ENCODE data around the gene GORASP2.

The GORASP2 gene

DNA sequence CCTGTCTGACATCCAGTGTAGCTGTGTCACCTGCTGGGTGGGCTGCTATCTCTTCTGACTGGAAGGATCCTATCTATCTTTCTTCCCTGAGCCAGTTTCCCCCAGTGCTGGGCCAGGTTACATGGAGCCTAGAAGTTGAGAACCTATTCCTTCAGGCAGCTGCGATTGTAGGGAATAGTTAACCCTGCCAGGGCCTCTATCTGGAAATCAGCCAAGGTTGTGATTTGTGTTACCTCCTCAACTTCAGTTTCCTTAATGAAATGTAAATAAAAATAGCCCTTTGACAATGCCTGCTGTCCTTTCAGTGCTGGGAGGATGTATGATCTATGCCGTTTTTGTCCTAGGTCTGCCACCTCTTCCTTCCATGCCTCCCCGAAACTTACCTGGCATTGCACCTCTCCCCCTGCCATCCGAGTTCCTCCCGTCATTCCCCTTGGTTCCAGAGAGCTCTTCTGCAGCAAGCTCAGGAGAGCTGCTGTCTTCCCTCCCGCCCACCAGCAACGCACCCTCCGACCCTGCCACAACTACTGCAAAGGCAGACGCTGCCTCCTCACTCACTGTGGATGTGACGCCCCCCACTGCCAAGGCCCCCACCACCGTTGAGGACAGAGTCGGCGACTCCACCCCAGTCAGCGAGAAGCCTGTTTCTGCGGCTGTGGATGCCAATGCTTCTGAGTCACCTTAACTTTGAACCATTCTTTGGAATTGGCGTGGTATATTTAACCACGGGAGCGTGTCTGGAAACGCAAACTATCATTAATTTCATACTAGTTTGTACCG is 36.6 kb downstream of the GORASP2 start:
- peak in 1 of 51 donors; percentile 39 for DNase-seq

DNA sequence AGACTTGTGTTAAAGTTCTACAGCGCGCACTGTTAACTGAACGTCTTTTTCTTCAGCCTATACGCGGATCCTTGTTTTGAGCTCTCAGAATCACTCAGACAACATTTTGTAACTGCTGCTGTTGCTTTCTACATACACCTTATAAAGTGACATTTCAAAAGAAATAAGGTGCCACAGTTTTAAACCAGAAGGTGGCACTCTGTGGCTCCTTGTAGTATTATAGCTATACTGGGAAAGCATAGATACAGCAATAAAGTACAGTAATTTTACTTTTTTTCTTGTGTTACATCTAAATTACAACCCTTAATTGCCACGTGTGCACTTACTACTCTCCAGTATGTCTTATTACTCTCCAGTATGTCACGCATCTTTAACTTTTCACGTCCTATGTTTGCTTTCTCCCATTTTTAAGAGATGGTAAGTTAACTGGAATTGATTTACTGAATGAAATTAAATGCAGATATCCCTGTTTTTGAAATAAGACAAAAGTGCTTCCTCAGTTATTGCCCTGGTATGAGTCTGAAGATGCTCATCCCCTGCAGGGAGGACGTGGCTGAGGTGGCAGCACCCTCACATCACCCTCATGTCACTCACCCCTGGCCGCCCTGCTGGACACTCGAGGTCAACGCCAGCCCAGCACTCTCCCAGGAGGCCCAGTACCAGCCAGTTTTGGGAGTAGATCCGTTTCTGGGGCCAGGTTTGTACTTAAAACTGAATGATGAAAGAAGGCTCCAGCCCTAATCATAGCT is 37.8 kb downstream of the GORASP2 start:
- no peak for DNase-seq

DNA sequence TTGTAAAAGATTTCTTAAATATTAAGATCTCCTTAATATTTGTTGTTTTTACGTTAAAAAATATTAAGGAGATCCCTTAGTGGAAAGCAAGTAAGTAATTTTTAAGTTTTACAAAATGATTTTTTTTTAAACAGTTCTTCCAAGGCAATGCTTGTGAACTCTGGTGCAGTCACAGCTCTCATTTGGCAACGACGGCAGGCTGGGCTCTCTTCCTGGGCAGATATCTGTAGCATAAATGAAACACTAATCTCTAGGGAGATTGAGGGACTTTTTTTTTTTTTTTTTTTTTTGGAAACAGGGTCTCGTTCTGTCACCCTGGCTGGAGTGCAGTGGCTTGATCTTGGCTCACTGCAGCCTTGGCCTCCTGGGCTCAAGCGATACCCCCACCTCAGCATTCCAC is 38.5 kb downstream of the GORASP2 start:
- no peak for DNase-seq

DNA sequence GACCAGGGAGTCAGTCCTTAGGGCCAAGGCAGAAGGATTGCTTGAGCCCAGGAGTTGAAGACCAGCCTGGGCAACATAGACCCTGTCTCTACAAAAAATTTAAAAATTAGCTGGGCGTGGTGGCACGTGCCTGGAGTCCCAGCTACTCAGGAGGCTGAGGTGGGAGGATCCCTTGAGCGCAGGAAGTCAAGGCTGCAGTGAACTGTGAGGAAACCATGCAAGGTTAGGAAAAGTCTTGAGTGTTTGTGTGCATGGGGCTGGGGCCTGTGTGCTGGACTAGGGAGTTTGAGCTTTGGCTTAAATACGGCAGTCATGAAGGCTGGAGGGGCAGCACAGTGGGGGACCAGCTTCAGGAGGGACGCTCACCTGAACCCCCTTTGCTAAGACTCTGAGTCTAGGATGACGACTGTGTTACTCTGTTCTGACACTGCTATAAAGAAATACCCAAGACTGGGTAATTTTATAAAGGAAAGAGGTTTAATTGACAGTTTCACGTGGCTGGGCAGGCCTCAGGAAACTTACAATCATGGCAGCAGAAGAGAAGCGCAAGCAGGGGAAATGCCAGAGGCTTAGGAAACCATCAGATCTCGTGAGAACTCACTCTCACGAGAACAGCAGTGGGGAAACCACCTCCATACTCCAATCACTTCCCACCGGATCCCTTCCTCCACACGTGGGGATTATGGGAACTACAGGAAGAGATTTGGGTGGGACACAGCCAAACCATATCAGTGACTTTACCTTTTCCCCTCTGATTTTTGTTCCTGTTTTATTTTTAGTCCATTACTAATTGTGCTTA is 39.4 kb downstream of the GORASP2 start:
- DNase-seq = no peak

DNA sequence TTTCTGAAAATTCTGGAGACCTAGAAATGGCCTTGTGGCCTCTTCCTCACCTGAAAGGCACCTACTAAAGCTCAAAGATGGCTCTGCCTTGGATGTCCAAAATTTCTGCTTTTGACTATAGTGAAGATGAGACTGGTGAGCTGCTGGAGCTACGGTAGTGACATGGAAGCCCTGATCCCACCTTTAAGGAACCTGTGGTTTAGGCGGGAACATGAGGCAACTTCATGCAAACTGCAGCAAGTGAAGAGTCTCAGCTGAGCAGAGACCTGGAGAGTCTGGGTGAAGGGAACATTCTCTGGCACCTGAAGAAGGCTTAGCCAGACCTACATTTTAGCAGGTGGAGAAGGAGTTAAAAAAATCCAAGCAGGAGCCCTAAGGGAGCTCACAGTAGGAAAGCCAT is 40.0 kb downstream of the GORASP2 start:
- no peak for DNase-seq

DNA sequence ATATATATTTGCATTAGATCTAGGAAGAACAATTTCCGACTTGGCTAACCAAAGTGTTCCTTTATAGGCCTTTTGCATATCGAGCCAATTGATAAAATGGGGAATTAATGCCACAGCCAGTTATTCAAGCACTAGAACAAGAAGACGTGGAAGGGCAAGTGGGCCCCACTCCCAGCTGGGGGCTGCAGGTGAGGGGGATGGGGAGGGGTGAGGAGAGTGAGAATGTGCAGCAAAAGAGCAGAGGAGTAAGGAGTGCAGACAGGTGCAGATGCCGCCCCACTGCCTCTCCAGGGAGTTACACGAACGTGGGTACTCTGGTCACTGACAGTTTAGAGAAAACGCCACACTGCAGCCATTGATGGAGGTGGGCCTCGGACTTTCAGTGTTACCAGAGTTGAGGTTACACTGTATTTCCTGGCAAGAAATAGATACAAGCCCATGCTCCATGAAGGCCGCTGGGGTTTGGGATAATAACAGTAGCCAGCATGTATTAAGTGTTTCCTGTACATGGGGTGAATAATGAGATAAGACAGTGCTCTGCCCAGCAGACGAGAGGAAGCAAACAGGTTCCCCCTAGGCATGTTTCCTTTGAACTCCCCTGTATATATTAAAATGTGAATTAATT is 40.9 kb downstream of the GORASP2 start:
- DNase-seq = no peak

DNA sequence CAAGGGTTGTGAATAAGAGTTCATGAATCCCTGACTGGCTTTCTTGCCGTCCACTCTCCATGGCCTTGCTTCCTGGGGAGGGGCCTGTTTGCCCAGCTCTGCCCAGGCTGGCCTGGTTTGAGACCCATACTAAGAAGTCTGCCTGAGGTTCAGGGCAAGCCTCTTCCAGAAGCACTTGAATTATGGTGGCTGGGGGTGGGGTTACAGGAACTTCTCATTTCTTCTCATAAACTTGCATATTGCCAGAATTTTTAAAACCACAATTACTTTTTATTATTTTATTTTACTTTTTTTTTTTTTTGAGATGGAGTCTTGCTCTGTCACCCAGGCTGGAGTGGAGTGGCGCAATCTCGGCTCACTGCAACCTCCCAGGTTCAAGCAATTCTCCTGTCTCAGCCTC is 42.0 kb downstream of the GORASP2 start:
- no peak for DNase-seq

DNA sequence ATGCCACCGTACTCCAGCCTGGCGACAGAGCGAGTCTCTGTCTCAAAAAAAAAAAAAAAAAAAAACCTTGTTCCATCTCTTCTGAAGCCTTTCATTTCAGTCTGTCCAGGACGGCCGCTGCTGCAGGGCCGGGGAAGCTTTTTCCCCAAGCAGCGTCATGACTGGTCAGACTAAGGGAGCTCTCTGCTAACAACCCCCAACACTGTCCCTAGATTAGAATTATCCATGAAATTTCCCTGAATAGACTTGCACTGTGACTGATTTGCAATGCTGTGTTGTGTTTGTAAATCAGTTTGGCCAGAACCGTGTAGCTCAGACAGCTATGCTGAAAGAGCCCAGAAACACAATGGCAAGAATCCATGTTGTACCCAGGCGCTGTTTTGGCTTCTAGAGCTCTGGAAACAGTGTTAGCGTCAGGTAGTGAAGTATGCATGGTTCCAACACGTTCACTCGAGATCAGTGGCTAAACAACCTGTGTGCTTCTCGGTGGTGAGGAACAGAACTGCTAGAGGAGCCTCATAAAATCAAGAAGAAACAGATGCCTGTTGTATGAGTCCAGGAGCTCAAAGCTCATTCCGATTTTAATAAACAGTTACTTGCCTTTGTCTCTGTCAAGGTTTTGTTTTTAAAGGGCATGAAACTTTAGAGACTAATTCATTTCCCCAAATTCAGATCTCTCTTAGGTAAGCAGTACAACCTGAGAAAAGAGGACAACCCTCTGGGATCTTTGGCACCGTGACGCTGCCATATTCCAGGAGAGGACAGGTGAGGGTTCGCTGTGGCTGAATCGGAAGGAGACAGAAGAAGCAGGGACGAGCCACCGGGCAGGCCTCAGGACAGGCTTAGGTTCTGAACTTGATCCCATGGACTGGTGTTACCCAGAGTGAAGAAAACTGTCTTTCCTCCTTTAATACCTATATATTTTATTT is 43.5 kb downstream of the GORASP2 start:
- DNase-seq = peak in 1 of 51 donors; percentile 6

DNA sequence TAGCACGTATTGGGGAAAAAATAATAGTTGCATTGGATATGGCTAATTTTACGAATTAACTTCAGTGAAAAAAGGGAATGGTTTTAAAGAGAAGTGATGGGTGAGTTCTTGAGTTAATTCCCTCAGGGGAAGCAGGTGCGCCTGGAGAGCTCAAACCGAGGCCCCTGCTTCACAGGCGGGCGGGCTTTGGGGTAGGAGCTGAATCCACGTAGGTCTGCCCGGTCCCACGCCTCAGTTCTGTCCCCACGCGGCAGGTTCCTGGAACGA is 44.1 kb downstream of the GORASP2 start:
- DNase-seq = no peak

DNA sequence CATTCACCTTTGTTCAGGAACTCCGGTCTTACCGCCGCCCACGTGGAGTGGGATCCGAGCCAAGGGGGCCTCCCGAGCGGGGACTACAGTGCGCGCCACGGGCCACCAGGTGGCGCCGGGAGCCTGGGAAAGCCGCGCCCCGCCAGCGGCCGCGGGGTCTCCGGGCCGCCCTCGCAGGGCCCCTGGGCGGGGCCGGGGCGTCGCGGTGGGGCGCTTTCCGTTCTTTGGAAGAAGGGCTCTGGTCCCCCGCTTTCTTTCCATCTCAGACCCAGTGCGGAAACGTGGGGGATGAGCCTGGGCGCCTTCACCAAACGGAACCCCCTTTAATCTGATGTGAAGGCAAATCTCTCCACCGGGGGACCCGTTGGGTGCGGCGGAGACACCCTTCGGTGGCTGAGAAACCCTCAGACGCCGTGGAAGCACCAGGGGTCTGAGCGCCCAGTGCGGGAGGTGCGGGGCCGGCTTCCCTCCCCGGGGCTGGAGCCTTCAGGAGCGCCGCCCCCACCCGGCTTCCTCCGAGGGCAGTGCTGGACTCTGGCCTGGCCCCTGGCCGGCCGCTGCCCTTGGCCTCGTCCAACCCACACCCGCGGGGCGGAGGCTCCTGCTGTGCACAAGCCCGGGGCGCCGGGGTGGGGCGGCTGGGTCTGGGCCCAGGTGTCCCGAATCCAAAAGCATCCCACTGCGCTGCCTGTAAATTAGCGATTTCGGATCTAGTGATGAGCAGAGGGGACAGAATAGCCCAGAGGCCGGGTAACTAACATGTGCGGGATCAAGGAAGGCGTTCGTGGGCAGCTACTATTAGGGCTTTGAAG is 44.6 kb downstream of the GORASP2 start:
- DNase-seq = peak in 49 of 51 donors; percentile 28 to 85 (median 62)

DNA sequence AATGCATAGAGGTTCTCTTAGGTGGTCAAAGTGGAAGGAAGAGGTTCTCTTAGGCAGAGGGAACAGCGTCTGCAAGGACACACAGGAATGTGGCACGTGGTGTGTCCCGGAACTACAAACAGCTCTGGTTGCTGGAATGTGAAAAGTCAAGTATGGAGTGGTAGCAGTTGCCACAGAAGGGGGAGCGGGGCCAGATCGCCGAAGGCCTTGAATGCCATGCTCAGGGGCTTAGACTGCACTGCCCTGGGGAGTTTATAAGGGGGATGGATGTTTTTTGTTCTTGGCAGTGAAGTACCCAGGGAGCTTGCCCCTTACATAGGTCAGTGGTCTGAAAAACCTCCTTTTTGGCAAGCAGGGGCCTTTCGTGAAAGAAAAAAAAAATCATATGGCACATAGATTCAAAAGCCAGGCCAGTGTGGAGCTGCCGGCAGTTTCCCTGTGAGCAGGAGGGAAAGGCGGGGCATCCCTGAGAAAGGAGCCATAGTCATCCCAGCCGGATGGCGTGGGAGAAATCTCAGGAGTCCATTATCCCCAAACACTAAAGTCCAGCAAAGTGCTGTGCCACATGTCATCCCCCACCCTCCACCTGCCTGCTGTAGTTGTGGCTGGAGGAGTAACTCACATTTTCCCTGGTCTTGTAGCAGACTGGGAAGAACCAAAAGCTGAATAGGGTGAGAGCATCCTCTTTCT is 45.4 kb downstream of the GORASP2 start:
- DNase-seq = no peak

DNA sequence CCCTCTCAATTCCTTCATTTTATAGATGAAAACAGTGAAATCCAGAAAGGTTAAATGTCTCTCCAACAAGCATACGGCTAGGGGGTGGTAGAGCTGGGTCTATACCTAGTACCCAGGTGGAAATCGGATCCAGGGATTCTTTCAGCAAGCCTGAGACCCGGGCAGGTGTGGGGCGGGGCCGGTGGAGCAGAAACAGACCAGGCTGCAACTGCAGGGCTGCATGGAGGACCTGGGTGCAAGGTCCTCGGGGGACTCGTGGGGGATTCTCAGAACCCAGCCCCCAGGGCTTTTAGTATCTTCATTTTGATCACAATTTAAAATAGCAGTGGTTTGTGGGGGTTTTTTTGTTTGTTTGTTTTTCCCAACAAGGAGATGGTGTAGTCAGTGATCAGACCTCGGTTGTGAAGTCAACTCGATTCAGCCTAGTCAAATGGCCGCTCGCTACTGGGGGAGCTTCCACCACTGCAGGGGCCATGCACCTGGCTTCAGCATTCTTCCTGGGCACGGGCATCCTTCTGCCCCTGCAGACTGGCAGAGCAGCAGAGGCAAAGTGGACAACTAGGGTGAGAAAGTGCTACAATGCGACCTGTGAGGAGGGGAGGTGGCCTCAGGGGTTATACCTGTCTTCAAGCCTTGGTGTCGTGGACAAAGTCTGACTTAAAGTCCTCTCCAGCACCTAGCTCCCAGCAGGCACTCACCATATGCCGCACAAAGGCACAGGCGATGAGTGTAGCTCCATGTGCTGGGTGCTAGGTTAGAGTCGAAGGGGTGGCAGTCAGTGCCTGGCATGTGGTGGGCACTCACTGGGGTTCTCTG is 46.3 kb downstream of the GORASP2 start:
- peak in 1 of 51 donors; percentile 4 for DNase-seq

DNA sequence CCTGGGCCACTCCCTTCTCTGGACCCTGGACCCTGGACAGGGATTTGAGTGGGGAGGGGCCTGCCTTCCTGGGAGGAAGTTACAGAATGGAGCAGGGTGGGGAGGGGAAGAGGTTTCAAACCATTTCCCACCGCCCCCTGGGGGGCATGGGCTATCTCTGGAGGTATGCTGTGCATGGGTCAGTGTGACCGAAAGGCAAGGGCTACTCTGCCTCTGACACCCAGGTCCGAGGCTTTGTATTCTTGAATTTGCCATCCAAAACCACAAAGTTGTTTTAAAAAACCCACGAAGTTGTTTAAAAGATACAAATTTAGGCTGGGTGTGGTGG is 46.9 kb downstream of the GORASP2 start:
- no peak for DNase-seq

DNA sequence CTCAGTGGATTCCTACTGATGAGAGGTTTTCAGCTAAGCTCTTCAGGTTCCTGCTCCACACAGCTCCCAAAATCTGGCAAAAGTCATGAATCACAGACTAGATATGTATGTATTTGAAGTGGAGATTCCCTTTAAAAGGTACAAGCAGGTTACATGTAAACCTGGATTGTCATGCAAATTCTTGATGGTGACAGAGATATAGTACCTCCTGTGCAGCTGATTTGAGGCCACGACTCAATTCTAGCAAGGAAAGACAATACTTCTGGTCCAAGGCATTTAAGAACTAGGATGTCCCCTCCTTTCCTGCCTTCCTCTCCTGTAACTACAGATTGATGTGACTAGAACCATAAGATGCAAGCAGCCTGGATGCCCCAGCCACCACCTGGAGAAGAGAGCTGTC is 55.0 kb downstream of the GORASP2 start:
- DNase-seq = no peak

DNA sequence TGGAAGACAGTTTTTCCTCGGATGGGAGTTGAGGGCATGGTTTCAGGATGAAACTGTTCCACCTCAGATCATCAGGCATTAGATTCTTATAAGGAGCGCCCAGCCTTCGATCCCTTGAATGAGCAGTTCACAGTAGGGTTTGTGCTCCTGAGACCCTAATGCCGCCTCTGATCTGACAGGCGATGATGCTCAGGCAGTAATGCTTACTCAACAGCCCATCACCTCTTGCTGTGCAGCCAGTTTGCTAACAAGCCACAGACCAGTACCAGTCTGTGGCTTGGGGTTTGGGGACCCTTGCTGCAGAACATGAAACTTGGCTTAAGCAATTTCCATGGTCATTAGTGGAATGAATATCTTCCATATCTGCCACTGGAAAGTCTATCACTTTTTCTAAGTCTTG is 56.4 kb downstream of the GORASP2 start:
- DNase-seq = no peak

DNA sequence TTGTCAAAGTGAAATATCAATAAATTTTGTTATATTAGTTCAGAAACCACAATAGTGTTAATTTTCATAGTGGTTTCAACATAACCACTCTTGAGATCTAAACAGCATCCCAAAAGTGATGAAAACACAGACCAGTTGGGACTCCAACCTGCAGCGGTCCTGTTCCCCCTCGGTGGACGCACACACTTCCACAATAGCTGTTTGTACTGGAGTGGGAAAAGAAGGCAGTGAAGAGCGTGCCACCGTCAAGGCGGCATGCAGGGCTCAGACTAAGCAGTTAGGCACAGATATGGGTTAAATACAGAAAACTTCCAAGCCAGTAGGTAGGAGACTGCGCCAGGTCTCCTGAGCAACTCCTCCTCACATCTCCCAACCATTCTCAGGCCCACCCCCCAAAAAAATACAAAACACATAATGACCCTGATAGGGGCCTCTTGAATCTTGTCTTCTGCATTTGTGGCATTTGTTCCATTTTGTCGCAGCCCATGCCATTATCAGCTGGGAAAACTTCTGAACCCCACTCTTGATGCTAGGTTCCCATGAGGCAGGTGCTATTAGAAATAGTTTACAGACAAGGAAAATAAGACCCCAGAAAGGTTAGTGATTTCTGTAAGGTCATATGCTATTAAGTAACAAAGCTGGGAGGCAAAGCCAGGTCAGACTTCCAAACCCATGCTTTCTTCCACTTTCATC is 57.7 kb downstream of the GORASP2 start:
- DNase-seq = no peak

DNA sequence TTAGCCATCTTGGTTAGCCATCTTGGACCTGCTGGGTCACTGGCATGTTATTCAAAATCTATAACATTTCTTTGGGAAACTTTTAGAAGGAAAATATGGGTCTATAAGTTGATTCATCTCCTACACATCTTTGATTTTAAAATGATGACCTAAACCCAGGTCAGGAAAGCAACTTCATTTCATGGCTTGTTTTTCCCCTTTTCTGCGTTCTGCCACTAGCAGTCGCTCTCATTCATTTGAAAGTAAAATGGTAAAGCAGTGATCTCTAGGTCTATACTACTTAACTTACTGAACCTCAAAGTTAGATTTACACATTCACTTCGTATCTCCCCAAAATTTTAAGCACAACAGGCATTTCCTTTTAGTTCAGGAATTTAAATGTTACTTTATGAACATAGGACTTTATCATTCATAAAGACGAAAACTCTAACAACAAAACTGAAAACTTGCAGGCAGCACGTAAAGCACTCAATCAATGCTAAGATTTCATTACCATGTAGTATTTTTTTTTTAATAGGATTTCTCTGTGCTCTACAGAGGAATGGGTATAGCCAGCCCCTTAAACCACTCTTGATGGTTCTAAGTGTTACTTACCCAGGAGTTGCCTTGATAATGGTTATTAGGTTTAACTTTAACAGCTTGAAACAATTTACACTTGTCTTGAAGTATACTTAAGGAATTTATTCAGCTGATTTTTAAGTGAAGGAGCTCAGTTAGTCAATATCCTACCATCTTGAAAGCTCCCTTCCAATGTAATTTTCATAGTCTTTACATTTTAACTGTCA is 62.5 kb downstream of the GORASP2 start:
- DNase-seq = no peak
